GM19395 (cell line): ENCODE measurements around the gene ADAP2.
"Not testable (repeated sequence)": the region's sequence is repeated elsewhere in the genome, so short reads cannot be mapped to it uniquely, and the experiment has no call there.

Experiments used
- ATAC-seq: cut with Tn5 transposase; IDR thresholded peaks from one replicate; pipeline ENCODE4 v1.9.1; 2021; ENCODE audit warnings: mild to moderate bottlenecking, moderate library complexity; ENCODE audit not compliant: unreplicated experiment

Gene ADAP2, protein sequence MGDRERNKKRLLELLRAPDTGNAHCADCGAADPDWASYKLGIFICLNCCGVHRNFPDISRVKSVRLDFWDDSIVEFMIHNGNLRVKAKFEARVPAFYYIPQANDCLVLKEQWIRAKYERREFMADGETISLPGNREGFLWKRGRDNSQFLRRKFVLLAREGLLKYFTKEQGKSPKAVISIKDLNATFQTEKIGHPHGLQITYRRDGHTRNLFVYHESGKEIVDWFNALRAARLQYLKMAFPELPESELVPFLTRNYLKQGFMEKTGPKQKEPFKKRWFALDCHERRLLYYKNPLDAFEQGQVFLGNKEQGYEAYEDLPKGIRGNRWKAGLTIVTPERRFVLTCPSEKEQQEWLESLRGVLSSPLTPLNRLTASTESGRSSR

DNA sequence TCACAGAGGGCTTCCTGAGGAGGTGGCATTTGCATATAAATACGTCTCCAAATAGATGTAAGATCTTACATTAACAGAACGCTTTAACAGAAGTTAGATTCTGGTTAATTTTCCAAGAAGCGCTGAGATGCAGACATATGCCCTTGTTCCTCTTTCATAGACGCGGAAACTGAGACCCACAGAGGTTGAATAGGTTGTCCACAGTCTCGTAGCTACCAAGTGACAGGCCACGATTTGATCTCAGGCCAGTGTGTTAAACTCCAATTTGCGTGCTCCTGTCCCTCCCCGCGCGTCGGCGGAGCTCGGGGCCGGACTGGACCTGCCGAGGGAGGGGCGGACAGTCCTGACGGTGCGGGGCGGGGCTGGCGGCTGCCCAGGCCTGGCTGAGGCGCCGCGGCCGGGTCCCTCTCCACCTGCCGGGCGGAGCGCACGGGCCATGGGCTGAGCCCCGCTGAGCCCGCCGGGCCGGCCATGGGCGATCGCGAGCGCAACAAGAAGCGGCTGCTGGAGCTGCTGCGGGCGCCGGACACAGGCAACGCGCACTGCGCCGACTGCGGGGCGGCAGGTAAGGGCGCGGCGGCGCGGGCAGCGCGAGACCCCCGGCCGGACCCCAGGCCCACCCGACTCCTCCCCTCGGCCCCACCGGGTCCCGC, at the start of gene ADAP2:
Gene ADAP2 (plus strand): TSS at position 402 of the 653 bp plus-strand sequence. CDS start 70 bp downstream, at position 472.
- no peak for ATAC-seq

DNA sequence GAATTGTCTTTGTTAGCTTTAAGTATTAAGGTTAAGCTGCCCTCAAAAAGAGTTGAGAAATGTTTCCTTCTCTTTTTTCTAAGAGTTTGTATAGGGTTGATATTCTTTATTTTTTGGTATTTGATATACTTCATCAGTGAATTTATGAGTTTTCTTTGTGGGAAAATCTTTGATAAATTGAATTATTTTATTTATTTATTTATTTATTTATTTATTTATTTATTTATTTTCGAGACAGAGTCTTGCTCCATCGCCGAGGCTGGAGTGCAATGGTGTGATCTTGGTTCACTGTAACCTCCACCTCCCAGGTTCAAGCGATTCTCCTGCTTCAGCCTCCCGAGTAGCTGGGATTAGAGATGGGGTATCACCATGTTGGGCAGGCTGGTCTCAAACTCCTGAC, 35.6 kb upstream of the ADAP2 start:
- ATAC-seq: no peak

DNA sequence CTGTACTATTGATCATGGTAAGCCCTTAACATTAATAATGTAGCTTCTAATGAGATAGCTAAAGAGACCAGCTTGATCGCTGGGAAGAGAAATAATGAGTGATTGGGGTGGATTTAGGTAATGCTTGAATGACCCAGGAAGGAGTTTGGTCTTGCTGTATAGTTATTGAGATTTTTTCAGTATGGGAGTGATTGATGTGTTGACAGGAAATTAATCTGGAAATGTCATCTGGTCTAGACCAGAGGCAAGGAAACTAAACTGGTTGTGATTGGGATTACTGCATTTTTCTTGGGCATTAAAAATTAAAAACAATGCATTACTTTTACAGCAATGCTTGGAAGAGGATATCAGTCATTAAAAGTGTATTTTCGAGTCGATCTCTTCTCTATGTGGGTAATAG, 27.5 kb upstream of the ADAP2 start:
- no peak for ATAC-seq

DNA sequence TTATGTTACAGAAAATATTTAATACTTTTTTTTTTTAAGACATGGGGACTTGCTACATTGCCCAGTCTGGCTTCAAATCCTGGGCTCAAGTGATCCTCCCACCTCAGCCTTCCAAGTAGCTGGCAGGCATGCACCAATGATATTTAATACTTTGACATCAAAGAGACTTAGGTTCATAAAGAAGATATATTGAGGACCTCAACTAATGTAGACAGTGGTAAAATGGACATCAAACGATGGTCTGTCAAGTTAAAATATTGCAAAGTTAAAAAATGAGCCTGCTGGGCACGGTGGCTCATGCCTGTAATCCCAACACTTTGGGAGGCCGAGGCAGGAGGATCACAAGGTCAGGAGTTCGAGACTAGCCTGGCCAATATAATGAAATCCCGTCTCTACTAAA, 24.4 kb upstream of the ADAP2 start:
- ATAC-seq: no peak

DNA sequence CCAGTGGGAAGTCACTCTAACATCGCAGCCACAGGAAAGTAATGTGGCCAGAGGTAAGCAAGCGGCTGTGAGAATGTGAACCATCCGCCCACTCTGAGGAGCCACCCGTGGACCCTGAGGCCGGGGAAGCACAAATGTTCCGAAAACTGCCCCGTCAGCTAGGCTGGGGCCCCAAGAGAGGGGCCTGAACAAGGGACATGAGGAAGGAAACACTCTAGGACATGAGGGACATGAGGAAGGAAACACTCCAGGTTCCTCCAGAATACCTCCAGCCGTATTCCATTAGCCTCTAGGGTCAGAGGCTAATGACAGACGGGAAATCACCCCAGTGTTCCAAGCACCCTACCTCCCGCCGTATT, 16.0 kb upstream of the ADAP2 start:
- ATAC-seq: peak; percentile 36

DNA sequence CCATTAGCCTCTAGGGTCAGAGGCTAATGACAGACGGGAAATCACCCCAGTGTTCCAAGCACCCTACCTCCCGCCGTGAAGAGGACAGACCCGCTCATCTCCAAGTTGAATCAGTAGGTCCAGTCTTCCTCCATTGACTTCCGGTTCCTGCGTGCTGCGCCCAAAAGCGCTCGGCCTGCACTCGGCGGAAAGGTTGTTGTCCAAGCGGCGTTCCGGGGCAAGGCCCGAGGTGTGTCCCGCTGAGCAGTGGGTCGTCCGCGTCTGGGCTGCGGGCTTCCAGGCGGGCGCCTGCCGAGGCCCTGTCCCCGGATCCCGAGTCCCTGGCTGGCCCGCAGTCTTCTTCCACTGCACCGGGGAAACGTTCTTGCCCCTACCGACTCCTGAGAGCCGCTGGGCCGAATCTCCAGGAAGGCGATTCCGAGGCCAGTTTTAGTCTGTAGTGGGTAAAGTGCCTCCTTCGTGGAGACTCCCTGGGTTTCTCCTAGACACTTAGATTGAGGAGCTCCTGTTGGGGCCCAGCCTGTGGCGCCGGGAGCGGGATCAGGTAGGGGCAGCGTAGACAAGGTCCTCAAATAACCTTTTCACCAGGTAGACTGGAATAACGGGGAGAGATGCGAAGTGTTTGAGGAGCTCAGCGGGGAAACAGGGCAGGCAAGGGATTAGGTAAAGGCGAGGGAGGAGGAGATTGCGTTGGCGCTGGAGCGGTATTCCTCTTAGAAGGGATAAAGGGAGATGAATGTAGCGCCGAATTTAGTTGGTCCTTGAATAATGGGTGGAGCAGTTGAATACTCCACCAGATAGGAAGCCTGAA, 15.4 kb upstream of the ADAP2 start, which contains the start of gene TEFM:
Gene TEFM (minus strand): TSS at position 138 of the 811 bp plus-strand sequence. CDS start 40 bp downstream, at position 98.
- ATAC-seq: peak; percentile 89

DNA sequence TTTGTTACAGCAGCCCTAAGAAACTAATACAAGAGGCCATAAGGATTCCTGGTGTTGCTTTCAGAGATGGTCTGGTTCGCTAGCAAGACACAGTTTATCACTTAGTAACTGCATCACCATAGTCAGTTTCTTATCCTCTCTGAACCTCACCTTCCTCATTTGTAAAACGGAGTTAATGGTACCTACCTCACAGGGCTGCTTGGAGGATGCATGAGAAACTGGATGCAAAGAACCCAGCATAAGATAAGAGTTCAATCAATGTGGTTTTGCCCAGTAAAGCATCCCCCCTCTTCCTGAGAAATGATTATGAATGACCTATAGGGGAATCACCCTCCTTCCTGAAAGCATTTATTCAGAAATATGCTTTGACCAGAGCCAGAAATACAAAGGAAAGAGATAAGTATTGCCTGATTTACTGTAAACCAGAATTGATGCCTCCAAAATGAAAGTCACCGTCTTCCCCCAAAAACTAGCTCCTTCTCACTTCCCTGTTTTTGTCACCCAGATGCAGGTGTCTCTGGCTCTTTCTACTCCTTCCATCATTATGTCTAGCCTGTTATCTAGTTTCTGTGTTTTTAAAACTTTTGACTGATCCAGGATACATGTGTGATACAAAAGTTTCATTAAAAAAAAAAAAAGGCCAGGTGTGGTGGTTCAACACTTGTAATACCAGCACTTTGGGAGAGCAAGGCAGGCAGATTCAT, 12.9 kb upstream of the ADAP2 start:
- no peak for ATAC-seq

DNA sequence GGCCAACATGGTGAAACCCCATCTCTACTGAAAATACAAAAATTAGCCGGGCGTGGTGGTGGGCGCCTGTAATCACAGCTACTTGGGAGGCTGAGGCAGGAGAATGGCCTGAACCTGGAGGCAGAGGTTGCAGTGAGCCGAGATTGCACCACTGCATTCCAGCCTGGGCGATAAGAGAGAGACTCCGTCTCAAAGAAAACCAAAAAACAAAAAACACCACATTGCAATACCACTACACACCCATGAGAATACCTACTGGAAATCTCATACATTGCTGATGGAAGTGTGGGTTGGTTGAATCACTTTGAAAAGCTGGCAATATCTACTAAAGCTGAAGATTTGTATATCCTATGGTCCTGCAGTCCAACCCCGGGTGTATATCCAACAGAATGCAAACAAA, 11.6 kb upstream of the ADAP2 start:
- ATAC-seq: not testable (repeated sequence)

DNA sequence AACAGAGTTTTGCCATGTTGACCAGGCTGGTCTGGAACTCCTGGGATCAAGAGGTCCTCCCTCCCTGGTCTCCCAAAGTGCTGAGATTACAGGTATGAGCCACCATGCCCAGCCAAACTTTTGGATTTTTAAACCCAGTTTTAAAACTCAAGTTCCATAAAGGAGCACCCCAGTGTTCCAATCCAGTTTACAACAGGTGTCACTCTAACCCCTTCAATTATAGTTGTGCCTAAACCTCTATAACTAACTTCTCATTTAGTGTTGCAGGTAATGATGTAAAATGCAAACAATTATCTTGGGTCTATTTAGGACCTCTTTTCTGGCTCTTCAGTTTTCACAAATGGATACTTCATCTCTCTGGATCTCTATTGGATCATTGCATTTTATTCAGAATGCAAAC, 7.8 kb upstream of the ADAP2 start:
- no peak for ATAC-seq

DNA sequence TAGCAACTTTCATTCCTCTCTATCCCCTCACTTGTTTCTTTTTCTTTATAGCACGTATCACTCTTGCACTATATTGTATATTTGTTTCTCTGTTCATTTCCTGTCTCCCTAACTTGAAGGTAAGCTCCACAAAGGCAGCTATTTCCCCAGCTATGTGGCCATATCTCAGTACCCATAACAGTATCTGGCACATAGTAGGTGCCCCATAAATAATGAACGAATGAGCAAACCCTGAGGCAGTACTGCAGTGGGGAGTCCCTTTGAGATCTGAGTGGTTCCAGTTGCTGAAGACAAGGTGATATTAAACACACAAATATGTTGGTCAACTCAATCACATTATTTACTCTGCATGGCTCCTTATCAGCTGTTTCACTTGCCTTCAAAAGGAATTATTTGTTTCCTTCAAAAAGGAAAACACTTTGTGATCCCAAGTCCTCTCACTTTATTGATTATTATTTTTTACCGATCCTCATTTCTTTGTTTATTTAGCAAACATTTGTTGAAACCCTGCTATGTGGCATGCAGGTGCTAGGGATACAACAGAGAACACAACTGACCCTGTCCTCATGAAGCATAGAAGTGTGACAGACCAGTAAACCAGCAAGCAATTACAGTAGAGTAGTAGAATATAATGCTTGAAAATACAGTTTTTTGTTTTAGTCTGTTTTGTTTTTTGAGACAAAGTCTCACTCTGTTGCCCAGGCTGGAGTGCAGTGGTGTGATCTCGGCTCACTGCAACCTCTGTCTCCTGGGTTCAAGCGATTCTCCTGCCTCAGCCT, 5.7 kb upstream of the ADAP2 start:
- ATAC-seq: no peak

DNA sequence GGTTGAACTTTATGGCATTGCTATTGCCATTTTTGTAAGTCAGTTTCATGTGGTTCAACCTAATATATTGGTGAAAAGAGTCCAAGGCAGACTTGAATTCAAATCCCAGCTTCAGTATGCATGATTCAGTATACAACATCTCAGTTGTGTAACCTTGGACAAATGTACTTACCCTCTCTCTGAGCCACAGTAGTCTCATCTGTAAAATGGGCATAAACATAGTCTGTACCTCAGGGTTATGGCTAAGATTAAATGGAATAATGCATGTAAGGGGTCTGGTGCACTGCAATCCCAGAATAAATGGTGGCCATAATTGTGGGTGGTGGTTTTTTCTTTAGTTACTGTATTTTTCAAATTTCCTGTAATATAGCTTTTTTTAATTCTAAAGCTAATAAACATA, 4.7 kb upstream of the ADAP2 start:
- no peak for ATAC-seq

DNA sequence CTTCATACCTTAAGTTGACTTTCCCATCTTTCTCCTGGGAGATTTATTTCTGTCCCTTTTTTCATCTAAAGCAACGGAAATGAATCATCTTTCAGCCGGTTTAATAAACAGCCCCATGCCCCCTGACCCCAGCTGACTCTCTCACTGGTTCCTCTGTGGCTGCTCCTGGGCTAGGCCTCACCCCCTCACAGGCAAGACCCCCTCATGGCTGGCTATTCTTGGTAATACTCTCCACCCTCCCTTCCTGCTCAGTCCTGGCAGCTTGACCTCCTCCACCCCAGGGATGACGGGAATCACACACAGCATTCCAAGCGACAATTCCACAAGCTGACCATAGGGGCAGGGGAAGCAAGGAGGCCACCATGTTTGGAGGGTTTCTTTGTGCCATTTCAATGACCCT, 1.5 kb upstream of the ADAP2 start:
- ATAC-seq: no peak

DNA sequence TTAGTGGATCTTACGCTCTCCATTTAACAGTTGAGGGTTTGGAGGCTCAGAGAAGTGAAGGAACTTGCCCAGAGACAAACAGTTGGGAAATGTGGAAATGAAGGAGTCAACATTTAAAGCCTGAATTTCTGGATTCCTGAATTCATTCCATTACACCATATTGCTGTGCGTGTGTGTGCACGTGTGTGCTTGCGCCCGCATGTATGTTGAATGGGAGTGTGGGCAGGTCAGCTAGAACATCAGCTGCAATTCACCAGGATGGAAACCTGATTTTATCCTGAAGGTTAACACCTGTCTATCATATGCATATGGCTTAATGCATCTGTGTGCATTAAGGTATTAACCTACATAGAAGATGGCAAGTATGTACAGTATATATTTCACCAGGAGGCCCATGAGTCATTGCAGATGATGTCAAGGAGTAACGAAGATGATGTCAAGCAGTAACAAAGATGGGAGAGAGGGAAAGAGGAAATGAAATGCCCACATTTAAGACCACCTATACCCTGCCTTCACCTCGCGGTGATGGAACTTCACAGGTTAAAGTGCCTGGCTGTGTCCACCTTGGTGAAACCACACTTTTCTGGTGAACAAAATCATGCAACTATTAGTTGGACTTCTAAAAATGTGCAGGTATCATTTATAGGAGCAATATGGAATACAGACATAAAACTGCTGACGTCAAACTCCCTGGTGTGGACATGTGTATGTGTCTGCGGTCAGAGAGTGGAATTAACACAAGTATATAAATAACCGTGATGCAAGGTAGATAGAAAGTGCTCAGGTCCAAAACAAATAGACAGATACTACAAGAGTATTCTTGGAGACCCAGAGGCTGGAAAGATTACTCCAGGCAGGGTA, 832 bp upstream of the ADAP2 start:
- ATAC-seq: no peak

DNA sequence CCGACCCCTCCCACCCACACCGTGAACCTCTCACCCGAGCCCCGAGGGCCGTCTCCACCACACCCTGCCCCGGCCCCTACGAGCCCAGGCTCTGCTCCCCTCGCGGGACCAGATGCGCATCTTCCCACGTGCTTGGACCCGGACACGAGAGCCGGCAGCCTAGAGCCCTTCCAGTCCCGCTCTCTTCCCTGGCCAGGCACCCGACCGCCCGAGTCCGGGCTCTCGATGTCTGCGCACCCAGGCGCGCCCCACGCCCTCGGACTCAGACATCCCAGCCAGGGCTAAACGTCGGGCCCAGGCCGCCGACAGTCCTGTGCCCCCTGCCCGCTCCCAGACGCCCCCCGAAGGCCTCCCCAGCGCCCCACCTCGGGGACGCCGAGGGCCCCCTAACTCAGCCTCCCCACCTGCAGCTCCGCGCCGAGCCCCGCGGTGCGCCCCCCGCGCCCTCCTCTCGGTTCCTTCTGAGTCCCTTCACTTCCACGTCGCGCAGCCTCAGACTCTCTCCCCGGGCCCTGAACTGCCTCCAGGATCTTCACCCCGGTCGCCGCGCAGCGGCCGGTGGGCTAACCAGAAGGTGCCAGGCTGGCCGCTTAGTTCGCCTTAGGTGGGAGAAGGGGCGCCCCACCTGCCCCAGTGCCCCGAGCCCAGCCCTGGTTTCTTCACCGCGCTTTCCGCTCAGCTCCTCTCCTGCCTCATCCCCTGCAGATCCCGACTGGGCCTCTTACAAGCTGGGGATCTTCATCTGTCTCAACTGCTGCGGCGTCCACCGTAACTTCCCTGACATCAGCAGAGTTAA, 688 bp downstream of the ADAP2 start:
- no peak for ATAC-seq

DNA sequence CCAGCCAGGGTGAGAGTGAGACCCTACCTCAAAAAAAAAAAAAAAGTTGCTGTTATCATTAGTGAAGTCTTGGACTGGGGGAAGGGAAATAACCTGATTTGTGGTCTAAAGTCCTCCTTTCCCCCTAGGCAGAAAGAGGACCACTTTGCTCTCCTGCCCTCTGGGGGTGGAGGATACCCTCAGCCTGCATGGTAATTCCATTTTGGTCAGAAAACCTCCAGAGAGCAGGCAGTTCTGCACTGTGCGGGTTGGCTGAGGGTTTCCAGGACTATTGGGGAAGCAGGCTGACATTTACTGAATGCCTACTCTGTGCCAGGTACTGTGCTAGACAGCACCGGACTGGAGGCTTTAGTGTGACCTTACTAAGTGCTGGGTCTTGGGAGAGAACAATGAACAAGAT, 2.6 kb downstream of the ADAP2 start:
- no peak for ATAC-seq

DNA sequence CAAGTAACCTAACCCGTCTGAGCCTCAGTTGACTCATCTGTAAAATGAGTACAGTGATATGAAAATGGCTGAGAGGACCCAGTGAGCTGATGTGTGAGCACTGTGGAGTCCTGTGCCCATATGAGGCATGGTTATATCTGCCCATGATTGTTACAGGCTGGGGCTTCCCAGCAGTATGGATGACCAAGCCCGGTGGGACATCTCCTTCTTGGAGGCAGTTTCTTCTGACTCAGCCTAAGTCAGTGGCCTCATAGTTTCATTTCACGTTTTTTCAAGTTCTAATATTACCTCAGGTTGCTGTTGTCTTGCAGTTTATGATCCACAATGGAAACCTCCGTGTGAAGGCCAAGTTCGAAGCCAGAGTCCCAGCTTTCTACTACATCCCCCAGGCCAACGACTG, 4.8 kb downstream of the ADAP2 start:
- no peak for ATAC-seq

DNA sequence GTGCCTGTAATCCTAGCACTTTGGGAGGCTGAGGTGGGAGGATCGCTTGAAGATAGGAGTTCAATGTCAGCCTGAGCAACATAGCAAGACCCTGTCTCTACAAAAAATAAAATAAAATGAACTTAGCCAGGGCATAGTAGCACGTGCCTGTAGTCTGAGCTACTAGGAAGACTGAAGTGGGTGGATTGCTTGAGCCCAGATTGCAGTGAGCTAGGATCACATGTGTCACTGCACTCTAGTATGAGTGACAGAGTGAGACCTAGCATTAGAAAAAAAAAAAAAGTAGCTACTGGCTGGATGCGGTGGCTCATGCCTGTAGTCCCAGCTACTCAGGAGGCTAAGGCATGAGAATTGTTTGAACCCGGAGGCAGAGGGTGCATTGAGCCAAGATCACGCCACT, 6.0 kb downstream of the ADAP2 start:
- ATAC-seq: no peak

DNA sequence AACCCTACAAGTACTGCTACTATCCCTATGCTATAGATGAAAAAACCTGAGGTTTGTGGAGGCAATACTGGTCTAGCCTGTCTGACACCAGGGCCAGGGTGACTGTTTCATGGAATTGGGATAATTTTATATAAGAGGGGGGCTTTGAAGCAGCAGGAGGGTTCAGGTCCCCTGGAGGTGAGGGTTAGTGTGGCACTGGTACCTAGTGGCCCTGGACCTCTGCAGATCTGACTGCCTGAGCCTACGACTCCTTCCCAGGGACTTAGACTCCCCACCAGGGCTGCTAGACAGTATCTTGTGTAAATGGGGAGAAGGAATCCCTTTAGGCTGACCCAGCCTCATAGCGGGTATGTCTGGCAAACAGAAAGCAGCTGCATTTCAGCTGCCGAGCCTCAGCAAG, 6.8 kb downstream of the ADAP2 start:
- no peak for ATAC-seq
